ENCODE results near the gene FAM219A. TPM values are rescaled to one million over a fixed set of nuclear protein-coding genes. Genes with fewer than 3 reads are reported as not detected.

Gene FAM219A
- total RNA-seq, 4 donors from 2014 or later = 4.0 to 7.6 (median 5.2) TPM

GRCh38 chr9:34430843-34431437 is 27.4 kb downstream of the FAM219A start:
- no peak overlapping the region for H3K27ac ChIP-seq
- H3K27me3 ChIP-seq = no peaks in the 10 kb centered on the region
- 5 to 11% methylated on average over 2 to 4 of the region's 4 CpGs for WGBS, 2 donors
- no peak for TF ChIP-seq POLR2A (IDR thresholded peaks at IDR 0.05)
- TF ChIP-seq CTCF (IDR thresholded peaks at IDR 0.05) = no peak
- peaks cover 0 to 23% (median 4%) of the 10 kb centered on the region in 3 donors for H3K4me1 ChIP-seq
- DNase-seq = no peak
- intact Hi-C loops (cut with DNase I) = no loop called here
- H3K36me3 ChIP-seq = no peaks in the 10 kb centered on the region
- H3K9me3 ChIP-seq = no peaks in the 10 kb centered on the region
- no peak overlapping the region for H3K4me3 ChIP-seq

GRCh38 chr9:34428325-34428958 is 29.9 kb downstream of the FAM219A start:
- intact Hi-C loops (cut with DNase I) = no loop called here
- 61 to 72% methylated on average over 2 of the region's 2 CpGs for WGBS, 2 donors

GRCh38 chr9:34426347-34427074 is 31.9 kb downstream of the FAM219A start:
- Histone ChIP-seq H3K4me1 (peaks cover 0 to 18% (median 4%) of the 10 kb centered on the region in 3 donors), H3K36me3 (no peaks in the 10 kb centered on the region), H3K27me3 (no peaks in the 10 kb centered on the region), H3K27ac (no peak overlapping the region), H3K9me3 (no peaks in the 10 kb centered on the region), H3K4me3 (no peak overlapping the region)
- TF ChIP-seq POLR2A (IDR thresholded peaks at IDR 0.05) (no peak), CTCF (IDR thresholded peaks at IDR 0.05) (no peak)
- intact Hi-C loops (cut with DNase I) = no loop called here
- DNase-seq = no peak
- WGBS, 2 donors = 82 to 97% methylated on average over 3 to 5 of the region's 5 CpGs

More at GRCh38 chr9:34428325-34428958, 29.9 kb downstream of the FAM219A start:
- Histone ChIP-seq H3K36me3 (no peaks in the 10 kb centered on the region), H3K4me1 (peaks cover 0 to 23% (median 4%) of the 10 kb centered on the region in 3 donors), H3K27ac (no peak overlapping the region), H3K4me3 (no peak overlapping the region), H3K27me3 (no peaks in the 10 kb centered on the region), H3K9me3 (no peaks in the 10 kb centered on the region)
- no peak for TF ChIP-seq CTCF (IDR thresholded peaks at IDR 0.05)
- no peak for TF ChIP-seq POLR2A (IDR thresholded peaks at IDR 0.05)
- DNase-seq = no peak

- WGBS, 2 donors = 69 to 75% methylated on average over 4 of the region's 4 CpGs
- intact Hi-C loops (cut with DNase I) = no loop called here
- H3K4me1 ChIP-seq = peaks cover 0 to 15% (median 3%) of the 10 kb centered on the region in 3 donors
- DNase-seq = no peak
- H3K27ac ChIP-seq = no peak overlapping the region
- no peaks in the 10 kb centered on the region for H3K9me3 ChIP-seq
- no peak overlapping the region for H3K4me3 ChIP-seq
- H3K27me3 ChIP-seq = no peaks in the 10 kb centered on the region
- no peaks in the 10 kb centered on the region for H3K36me3 ChIP-seq
- TF ChIP-seq CTCF (IDR thresholded peaks at IDR 0.05) (no peak), POLR2A (IDR thresholded peaks at IDR 0.05) (no peak)
These were observed 38.5 kb downstream of the FAM219A start for GRCh38 chr9:34419716-34420504.

Data from esophagus squamous epithelium (tissue), 5 donors.